ENCODE results near the gene C6orf89.

Gene C6orf89

DNA sequence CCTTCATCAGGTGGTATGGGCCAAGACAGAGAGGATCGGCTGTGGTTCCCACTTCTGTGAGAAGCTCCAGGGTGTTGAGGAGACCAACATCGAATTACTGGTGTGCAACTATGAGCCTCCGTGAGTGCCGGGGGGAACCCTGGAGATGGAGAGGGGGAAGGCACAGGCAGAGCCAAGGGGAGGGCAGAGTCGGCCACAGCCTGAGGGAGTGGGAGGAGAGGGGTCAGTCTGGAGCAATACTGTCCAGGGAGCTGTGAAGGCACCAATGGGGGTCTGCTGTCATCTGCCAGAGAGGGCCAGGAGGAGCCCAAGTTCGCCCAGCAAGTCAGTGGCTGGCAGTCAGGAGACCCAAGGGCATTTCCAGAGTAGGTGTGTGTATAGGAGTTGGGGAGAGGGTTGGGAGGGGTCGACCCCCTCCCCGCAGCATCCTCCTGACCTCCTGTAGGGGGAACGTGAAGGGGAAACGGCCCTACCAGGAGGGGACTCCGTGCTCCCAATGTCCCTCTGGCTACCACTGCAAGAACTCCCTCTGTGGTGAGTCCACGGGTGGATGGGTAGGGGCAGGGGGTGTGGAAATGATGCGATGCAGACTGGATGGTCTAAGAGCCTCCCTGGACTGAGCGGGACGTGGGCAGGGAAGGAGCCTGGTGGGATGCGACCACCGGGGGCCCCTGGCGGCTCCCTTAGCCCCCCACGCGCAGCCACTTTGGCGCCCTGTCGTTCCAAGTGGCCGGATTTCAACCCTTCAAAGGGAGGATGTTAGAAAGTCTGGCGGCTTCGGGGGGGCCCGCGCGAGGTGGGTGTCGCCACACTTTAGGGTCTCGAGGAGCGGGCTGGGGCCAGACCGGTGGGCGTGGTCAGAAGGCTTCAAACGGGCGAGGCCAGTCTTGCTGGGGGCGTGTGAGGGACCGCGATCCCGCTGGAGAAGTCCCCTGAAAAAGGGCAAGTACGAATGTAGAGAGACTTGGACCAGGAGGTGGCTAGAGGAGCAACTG, 76.0 kb downstream of the C6orf89 start:
- no peak for DNase-seq (ENCODE audit: low spot score)
- TF ChIP-seq, protein P1, sequence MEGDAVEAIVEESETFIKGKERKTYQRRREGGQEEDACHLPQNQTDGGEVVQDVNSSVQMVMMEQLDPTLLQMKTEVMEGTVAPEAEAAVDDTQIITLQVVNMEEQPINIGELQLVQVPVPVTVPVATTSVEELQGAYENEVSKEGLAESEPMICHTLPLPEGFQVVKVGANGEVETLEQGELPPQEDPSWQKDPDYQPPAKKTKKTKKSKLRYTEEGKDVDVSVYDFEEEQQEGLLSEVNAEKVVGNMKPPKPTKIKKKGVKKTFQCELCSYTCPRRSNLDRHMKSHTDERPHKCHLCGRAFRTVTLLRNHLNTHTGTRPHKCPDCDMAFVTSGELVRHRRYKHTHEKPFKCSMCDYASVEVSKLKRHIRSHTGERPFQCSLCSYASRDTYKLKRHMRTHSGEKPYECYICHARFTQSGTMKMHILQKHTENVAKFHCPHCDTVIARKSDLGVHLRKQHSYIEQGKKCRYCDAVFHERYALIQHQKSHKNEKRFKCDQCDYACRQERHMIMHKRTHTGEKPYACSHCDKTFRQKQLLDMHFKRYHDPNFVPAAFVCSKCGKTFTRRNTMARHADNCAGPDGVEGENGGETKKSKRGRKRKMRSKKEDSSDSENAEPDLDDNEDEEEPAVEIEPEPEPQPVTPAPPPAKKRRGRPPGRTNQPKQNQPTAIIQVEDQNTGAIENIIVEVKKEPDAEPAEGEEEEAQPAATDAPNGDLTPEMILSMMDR (IDR thresholded peaks at IDR 0.05; ENCODE audit: extremely low read depth, missing control alignments): no peak

DNA sequence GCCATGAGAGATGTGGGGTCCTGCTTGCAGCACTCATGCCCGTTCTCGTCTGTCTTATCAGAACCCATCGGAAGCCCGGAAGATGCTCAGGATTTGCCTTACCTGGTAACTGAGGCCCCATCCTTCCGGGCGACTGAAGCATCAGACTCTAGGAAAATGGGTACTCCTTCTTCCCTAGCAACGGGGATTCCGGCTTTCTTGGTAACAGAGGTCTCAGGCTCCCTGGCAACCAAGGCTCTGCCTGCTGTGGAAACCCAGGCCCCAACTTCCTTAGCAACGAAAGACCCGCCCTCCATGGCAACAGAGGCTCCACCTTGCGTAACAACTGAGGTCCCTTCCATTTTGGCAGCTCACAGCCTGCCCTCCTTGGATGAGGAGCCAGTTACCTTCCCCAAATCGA, 77.1 kb downstream of the C6orf89 start:
- TF ChIP-seq, protein P1 (IDR thresholded peaks at IDR 0.05; ENCODE audit: extremely low read depth, missing control alignments): no peak
- DNase-seq (ENCODE audit: low spot score): peak; percentile 91

DNA sequence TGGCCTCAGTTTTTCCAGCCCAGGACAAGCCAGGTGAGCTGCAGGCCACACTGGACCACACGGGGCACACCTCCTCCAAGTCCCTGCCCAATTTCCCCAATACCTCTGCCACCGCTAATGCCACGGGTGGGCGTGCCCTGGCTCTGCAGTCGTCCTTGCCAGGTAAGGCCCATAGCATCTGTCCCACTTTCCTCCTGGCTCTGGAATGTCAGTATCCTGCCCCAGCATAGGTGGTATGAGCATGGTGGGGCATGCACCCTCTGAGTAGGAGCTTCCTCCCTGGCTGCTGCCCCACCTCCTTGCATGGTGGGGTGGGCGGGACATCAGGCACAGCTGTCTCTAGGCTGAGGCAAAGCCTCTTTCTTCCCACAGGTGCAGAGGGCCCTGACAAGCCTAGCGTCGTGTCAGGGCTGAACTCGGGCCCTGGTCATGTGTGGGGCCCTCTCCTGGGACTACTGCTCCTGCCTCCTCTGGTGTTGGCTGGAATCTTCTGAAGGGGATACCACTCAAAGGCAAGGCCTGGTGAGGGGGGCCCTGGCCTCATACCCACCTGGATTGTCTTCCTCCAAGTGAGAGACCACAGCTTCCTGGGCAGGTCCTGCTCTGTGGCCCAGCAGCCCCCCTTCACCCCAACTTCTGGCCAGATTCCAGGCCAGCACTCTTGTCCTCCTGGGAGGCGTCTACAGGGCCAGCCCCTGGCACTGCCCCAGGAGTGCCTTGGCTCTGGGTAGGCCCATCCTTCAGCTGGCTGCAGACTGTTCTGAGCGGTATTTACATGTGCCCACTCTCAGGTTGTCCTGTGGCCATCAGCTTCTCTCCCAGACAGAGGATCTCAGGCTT, 77.9 kb downstream of the C6orf89 start:
- TF ChIP-seq, protein P1 (IDR thresholded peaks at IDR 0.05; ENCODE audit: extremely low read depth, missing control alignments): no peak
- peak; percentile 65 for DNase-seq (ENCODE audit: low spot score)

DNA sequence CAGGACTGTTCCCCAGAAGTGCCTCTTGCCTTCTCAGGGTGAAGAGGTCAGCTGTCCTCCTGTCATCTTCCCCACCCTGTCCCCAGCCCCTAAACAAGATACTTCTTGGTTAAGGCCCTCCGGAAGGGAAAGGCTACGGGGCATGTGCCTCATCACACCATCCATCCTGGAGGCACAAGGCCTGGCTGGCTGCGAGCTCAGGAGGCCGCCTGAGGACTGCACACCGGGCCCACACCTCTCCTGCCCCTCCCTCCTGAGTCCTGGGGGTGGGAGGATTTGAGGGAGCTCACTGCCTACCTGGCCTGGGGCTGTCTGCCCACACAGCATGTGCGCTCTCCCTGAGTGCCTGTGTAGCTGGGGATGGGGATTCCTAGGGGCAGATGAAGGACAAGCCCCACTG, 78.6 kb downstream of the C6orf89 start:
- DNase-seq (ENCODE audit: low spot score): no peak
- TF ChIP-seq, protein P1 (IDR thresholded peaks at IDR 0.05; ENCODE audit: extremely low read depth, missing control alignments): no peak

DNA sequence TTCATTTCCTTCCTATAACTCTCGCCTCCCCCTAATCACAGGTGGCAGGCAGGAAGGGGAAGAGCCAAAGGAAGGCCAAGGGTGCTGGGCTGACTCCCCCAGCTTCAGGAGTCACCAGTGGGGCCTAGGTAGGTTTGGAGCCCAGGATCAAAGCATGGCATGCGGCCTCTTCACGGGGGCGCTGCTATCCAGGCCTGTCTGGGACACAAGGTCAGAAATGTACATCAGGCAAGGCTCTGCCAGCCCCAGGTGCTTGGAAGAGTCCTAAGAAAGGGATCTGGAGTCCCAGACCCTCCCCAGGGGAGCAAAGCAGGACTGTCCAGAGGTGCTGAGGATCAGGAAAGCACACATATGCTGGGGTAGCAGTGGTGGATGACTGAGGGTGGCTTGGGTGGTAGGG, 79.2 kb downstream of the C6orf89 start:
- DNase-seq (ENCODE audit: low spot score): no peak
- TF ChIP-seq, protein P1 (IDR thresholded peaks at IDR 0.05; ENCODE audit: extremely low read depth, missing control alignments): no peak

DNA sequence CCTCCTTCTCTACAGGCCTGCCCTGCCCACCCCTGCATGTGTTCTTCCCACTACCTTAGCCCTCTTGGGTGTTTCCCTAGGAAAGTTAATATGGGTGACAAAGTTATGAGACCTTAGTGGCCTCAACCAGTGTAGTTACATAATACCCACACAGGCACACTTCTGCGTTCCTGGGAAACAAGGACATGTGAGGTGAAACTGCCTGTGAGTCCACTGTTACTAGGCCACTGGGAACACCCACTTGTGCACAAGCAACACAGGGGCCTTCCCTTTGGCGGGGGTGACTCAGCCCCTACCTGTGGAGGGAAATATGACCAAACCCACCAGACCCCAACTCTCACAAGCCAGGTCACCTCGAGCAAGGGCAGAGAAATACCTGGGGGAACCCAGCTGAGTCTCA, 81.5 kb downstream of the C6orf89 start:
- TF ChIP-seq, protein P1 (IDR thresholded peaks at IDR 0.05; ENCODE audit: extremely low read depth, missing control alignments): no peak
- DNase-seq (ENCODE audit: low spot score): no peak

DNA sequence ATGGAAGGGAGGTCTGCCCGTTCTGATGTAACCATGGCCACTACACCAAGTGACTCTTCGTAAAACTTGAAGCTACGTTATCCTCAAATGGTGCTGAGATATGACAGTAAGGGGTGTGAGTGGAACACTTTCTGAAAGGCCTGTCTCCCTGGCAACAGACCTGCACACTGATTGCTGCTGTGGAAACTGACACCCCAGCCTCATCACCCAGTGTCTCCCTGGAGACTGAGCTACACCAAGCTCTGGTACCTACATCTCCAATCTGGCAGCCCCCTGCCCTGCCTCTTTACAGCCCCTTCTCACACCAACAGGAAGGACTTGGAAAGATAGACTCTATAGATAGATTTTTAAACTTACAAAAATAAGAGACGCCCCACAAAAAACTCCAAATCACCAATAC, 82.0 kb downstream of the C6orf89 start:
- TF ChIP-seq, protein P1 (IDR thresholded peaks at IDR 0.05; ENCODE audit: extremely low read depth, missing control alignments): no peak
- DNase-seq (ENCODE audit: low spot score): no peak
